GM10266 (cell line): ENCODE data around the gene OR11L1.

Experiments
- DNase-seq: peaks from one replicate; pipeline ENCODE4 v3.0.0; 2012; ENCODE audit errors: extremely low spot score
- TF ChIP-seq, protein P1 (sequence below): IDR thresholded peaks from 2 replicates; pipeline ENCODE4 v1.5.1; 2012; ENCODE audit warnings: mild to moderate bottlenecking, low read depth; ENCODE audit not compliant: control insufficient read depth, insufficient read depth; ENCODE audit errors: missing control alignments

Gene OR11L1

DNA sequence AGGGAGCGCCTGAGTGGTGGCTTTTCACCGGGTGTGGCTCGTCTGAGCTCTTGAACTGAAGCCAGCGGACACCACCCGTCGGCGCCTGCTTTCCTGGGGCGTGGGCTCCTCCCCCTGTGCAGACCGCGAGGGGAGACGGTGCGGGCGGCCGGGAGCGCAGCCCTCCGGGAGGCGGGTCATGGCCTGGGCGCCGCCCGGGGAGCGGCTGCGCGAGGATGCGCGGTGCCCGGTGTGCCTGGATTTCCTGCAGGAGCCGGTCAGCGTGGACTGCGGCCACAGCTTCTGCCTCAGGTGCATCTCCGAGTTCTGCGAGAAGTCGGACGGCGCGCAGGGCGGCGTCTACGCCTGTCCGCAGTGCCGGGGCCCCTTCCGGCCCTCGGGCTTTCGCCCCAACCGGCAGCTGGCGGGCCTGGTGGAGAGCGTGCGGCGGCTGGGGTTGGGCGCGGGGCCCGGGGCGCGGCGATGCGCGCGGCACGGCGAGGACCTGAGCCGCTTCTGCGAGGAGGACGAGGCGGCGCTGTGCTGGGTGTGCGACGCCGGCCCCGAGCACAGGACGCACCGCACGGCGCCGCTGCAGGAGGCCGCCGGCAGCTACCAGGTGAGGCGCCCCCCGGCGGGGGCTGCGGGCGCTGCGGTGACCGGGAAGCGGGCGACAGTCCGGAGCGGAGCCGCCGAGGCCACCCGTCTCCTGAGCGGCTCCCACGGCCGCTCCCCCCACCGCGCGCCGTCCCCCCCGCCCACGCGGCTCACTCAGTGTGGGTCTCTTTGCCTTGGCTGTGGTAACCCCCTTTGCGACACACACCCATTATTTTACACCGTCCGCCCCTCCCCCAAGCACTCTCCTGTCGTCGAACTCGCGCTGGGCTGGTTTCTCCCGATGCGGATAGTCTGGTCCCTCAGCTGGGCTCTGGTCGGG lies 15.6 kb upstream of the OR11L1 start, which contains the start of gene TRIM58:
TSS of gene TRIM58 (plus strand) at position 119 of the 916 bp plus-strand sequence. CDS start at position 179, 60 bp downstream.
- peak; percentile 33 for DNase-seq
- TF ChIP-seq, protein P1, sequence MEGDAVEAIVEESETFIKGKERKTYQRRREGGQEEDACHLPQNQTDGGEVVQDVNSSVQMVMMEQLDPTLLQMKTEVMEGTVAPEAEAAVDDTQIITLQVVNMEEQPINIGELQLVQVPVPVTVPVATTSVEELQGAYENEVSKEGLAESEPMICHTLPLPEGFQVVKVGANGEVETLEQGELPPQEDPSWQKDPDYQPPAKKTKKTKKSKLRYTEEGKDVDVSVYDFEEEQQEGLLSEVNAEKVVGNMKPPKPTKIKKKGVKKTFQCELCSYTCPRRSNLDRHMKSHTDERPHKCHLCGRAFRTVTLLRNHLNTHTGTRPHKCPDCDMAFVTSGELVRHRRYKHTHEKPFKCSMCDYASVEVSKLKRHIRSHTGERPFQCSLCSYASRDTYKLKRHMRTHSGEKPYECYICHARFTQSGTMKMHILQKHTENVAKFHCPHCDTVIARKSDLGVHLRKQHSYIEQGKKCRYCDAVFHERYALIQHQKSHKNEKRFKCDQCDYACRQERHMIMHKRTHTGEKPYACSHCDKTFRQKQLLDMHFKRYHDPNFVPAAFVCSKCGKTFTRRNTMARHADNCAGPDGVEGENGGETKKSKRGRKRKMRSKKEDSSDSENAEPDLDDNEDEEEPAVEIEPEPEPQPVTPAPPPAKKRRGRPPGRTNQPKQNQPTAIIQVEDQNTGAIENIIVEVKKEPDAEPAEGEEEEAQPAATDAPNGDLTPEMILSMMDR = no peak

DNA sequence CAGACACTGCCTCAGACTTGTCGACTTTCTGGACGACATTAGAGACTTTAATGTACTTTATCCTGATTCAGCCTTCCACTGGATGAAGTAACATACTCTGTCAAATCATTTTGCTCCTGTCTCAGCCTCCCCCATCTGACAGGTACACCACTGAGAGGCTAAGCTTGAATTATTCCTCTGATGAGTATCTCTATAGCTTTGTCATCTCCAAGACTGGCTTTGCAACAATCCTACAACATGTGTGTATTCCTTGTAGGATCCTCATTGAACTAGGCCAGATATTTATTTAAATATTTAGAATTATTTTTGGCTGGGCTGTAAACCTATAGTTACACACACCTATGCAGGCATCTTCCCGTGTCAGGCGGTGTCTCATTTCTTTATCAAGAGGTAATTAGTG lies 14.2 kb upstream of the OR11L1 start:
- TF ChIP-seq, protein P1 = no peak
- DNase-seq = no peak

DNA sequence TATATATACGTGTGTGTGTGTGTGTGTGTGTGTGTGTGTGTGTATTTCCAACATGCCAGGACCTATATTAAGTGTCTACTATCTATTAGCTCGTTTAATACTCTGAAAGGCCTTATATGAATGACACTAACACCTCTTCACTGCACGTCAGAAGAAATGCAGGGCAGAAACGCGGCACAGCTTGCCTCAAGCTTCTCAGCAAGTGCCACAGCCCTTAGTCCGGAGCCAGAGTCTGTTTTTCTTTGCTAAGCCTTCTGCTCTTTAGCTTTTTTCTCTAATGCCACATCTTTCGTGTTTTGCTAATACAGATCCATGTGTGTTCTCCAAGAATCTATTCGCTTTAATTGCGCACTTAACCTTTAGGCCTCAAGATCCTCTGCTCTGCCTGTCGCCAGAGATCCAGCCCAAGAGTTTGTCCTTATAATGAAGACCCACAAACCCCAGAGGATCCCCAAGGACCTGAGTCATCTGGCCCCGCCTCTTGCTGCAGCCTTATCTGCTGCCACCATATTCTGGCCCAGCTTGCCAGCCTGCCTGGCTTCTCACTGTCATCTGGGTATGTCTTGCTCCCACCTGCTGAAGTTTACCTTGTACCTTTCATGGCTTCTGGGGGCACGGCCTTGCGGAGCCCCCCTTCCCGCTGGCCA lies 13.3 kb upstream of the OR11L1 start:
- TF ChIP-seq, protein P1 = no peak
- no peak for DNase-seq

DNA sequence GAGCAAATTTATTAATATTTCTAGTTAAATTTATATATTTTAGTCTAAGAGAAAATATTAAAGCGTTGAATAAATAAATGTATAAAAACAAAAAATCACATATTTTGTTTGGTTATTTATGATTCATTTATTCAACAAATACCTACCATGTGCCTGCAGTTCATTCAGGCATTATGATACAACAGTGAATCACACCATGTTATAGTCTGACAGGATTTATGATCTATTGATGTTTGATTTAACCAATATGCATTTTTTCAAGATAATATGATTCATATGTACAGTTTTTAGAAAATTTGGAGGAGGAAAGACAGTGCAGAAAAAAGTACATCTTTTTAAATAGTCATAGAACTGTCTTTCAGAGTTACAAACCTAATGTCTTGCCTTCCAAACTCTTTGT lies 7.9 kb upstream of the OR11L1 start:
- no peak for DNase-seq
- TF ChIP-seq, protein P1 = no peak

DNA sequence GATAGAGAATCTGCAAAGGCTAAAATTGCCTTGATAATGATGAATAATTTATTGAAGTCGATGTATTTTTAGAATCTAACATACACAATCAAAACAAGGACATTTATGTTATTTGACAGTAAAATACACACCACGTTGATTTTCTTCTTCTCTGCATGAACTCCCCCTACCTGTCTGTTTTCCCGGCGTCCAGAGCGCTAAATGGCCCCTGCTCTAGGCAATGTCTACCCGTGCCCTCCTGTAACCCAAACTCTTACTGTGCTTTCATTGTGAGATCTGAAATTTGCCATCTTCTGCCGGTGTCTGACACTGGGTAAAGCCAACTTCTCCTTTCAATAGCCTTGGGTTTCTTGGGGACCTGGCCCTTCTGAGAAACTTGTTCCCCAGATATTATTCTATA lies 6.7 kb upstream of the OR11L1 start:
- no peak for DNase-seq
- TF ChIP-seq, protein P1 = no peak

DNA sequence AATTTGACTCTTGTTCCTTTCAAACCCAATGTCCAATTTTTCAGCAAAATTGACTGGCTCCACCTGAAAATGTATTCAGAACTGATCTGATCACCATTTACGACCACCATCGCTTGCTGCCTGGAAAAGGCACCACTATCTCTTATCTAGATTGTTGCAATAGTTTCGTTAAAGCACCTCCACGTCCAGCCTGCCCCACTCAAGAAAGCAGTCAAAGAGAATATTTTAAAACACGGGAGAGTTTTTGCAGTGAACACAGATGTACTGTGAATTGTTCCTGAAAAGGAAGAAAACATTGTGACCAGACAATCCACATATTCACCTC lies 4.0 kb upstream of the OR11L1 start:
- TF ChIP-seq, protein P1 = no peak
- DNase-seq = no peak
